GM18870 (cell line): ENCODE measurements around the gene ST8SIA1.

Source experiments
- ATAC-seq: cut with Tn5 transposase; IDR thresholded peaks from one replicate; pipeline ENCODE4 v1.9.1; 2021; ENCODE audit warnings: moderate library complexity; ENCODE audit not compliant: unreplicated experiment

The ST8SIA1 gene

DNA sequence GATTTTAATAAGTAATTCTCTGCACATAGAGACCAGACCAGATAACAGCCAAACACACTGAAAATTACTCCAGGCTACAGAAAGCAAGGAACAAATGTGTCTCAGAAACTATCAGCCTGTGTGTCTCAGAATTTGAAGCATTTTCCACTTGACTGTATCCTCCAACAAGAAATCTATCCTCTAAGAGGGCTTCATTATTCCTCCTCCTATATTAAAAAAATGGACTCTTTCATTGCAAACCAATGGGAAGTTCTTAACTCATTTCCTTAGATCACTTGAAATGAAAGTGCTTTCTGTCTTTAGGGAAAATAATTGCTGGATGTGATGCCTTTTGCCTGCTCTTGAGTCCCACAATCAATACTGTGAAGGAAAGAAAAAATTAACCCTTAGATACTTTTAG, 2.3 kb downstream of the ST8SIA1 start:
- no peak for ATAC-seq

GRCh38 chr12:22329621-22330020, 4.9 kb downstream of the ST8SIA1 start:
- no peak for ATAC-seq

GRCh38 chr12:22325218-22325617, 9.3 kb downstream of the ST8SIA1 start:
- ATAC-seq: no peak

DNA sequence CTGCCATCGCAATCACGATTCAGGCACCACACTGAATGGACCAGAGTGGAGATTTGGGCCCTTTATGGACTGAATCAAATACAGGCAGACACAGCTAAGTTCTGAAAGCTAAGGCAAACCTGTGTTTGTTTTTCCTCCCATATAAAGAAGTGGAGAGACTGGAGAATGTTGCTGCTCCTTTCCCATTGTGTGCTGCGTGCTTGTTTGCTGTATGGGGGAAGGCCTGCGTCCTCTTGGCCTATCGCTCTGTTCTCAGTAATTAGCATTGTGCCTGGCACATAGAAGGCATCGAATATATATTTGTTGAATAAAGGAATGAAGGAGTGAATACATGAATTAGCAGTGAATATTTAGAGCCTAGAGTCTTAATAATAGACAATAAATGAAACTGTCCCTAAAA, 12.4 kb downstream of the ST8SIA1 start:
- no peak for ATAC-seq

GRCh38 chr12:22321638-22322037, 12.9 kb downstream of the ST8SIA1 start:
- no peak for ATAC-seq

- ATAC-seq: no peak
These were observed 13.4 kb downstream of the ST8SIA1 start for GRCh38 chr12:22321018-22321605.

DNA sequence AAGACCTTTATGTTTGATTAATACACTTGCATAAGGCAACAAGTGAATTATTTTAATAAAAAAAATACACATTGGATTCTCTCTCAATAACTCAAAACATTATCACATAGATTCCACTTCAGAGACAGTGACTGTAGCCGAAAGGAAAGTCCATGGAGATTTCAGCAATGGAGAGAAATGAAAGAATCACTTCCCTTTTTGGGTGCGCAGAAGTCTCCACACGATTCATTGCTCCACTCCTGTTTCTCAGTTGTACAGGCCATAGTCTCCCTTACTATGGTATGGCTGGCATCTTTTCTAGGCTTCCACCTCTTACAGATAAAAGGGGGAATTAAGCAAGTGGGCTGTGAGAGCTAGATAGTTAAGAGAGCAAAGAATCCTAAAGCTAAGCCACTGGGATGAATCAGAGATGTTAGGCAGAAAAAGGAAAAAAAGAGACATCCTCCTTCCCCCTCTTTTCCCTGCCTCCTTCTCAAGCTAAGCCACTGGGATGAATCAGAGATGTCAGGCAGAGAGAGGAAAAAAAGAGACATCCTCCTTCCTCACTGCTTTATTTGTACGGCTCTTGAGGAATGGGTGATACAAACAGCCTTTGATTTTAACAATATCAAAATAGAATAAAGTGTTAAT, 16.3 kb downstream of the ST8SIA1 start:
- no peak for ATAC-seq

DNA sequence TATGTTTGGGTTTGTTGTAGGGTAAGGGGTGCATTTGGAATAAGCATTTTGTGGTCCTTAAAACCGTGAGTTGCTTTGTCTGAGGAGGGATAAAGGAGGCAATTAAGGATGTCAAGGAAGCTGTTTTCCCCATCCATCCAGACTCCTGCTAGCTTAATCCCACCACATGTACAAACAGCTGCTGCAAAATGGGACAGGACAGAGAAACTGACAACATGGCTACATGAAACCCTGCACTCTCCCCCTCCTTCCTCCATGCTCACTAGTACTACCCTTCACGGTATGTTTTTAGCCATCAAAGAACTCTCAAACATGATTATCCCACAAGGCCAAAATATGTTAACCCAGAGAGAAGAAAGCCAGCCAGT, 20.6 kb downstream of the ST8SIA1 start:
- no peak for ATAC-seq

DNA sequence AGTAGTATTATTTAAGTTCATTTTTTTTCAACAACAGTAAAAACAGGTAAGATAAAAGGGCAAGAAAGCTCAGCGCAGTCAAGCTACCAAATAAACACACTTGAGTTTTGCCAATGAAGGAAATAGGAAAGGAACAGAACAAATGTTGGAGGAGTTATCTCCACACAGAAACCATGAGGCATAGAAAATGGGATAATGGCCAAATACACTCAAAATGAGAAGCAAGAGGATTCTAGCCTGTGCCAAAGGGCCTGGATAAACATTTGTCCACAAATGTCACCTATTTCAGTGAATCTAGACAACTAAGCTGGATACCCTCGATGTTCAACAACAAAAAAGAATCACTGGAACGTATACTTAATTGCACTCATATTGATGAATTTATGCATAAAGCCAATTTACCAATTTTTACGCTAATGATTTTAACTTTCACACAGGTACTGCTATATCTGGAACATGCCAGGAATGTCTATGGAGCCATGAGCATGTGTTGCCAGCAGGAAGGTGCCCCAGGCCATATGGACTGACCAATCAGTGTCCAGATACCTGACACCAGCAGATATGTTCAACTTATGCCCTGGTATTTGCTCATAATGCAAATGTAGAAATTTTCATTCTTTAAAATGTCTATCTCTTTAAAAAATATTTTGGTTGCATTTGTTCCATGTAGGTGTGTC, 21.1 kb downstream of the ST8SIA1 start:
- no peak for ATAC-seq

DNA sequence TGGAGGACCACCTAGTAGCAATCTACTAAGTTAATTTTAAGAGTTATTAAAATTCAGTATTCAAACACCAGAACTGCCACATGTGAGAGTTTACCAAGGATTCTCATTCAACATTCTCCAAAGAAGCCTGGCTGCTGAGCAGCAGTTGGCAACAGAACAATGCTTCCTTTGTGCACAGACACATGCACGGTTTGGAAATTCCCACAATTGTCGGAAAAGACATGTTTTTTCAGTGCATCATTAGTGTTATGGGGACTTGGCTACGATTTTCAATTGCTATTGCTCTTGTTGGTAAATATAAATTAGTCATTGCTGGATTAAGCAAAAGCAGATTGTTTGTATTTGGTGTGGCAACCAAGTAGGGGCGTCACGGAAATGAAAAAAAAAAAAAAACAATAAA, 22.2 kb downstream of the ST8SIA1 start:
- ATAC-seq: no peak

DNA sequence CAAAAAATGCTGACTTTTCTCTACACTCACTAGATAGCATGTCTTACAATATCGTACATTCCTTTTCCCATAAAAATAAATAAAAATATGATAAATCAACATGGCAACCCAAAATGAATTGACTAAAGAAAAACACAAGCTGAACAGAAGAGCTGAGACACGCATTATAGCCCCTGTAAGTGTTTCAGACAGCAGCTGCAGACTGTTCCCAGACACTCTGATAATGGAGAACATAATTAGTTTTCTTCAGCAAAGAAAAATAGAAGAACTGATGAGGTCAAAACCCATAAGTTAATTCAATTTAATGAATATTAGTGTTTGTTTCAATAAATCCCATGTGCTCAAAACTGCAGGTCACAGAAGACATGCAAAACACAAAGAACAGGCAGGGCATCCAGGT, 23.8 kb downstream of the ST8SIA1 start:
- no peak for ATAC-seq

DNA sequence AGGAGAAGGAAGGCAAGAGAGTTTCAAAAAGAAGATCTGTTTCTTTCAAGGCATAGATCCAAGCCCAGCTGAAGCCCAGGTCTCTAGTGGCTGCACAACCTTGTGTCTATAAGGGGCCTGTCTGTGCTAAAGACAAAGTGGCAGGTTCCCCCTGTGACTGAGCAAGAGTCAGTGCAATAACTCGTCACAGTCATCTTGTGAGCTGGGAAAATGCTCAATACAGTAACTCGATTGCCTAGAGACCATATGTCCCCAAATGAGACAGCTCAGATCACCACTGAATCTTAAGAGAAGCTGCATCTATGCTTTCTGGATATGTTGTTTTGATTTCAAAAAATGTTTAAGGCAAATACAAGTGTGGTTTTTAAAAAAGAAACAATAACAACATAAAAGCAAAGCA, 24.2 kb downstream of the ST8SIA1 start:
- ATAC-seq: no peak

- no peak for ATAC-seq
These were observed 26.7 kb downstream of the ST8SIA1 start for GRCh38 chr12:22307811-22308210.

DNA sequence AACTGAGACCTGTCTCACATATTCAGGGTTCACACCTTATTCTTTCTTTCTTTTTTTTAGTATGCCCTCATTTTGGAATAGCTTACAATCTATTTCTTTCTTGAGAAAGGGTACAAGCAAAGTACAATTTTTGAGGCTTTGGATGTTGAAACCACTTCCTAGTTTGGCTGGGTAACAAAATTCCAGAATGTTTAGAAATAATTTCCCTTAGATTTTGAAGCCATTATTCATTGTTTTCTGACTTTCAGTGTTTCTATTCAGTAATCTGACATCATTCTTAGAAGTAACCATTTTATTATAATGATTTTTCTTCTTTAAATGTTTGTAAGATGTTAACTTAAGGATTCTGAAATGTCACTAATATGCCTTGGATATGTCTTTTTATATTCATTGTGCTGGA, 28.2 kb downstream of the ST8SIA1 start:
- no peak for ATAC-seq

- ATAC-seq: no peak
These were observed 30.2 kb downstream of the ST8SIA1 start for GRCh38 chr12:22304341-22304740.

GRCh38 chr12:22299294-22299912, 35.1 kb downstream of the ST8SIA1 start:
- ATAC-seq: no peak

- ATAC-seq: no peak
These were observed 45.3 kb downstream of the ST8SIA1 start for GRCh38 chr12:22289250-22289649.

GRCh38 chr12:22287776-22288621, 46.5 kb downstream of the ST8SIA1 start:
- ATAC-seq: no peak

- no peak for ATAC-seq
These were observed 47.4 kb downstream of the ST8SIA1 start for GRCh38 chr12:22287101-22287500.

- no peak for ATAC-seq
These were observed 47.9 kb downstream of the ST8SIA1 start for GRCh38 chr12:22286569-22286968.

DNA sequence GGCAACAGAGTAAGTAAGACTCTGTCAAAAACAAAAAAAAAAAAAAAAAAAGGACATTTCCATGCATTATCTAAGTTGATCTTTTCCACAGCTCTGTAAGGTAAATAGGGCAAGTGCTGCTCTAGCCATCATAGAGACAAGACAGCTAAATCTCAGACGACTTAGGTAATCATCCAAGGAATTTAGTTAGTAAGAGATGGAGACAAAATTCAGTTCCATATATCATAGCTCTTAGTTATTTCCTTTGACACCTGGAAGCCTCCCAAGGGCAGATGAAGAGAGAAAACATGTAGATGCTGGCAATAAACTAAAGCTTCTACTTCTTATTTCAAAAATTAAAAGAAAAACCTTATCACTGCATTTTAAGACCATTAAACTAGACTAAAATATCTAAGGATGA, 48.7 kb downstream of the ST8SIA1 start:
- no peak for ATAC-seq
